GM12875 (cell line): Measurements from ENCODE around the gene SART1.

ENCODE experiments used
- H3K4me3 ChIP-seq: one replicate; pipeline ENCODE4 v1.5.1; 2011; ENCODE audit warnings: low read depth, low read length, control low read depth
- CTCF ChIP-seq: IDR thresholded peaks from 2 replicates; pipeline ENCODE4 v1.5.1; 2011; ENCODE audit warnings: low read depth, mild to moderate bottlenecking, control low read depth, inconsistent platforms, low read length, moderate library complexity, borderline replicate concordance; ENCODE audit not compliant: insufficient read depth

SART1 gene

GRCh38 chr11:65977621-65978390 is 16.3 kb downstream of the SART1 start:
- no peak overlapping the region for H3K4me3 ChIP-seq
- TF ChIP-seq CTCF, result no peak

- no peak overlapping the region for H3K4me3 ChIP-seq
These were observed 17.1 kb downstream of the SART1 start for GRCh38 chr11:65978391-65979238.

GRCh38 chr11:65979261-65979759 is 17.8 kb downstream of the SART1 start:
- H3K4me3 ChIP-seq, result no peak overlapping the region
- no peak for TF ChIP-seq CTCF

More at GRCh38 chr11:65978391-65979238, 17.1 kb downstream of the SART1 start:
- no peak for TF ChIP-seq CTCF

GRCh38 chr11:65981101-65981740 is 19.7 kb downstream of the SART1 start:
- no peak overlapping the region for H3K4me3 ChIP-seq
- no peak for TF ChIP-seq CTCF

GRCh38 chr11:65981972-65982823 is 20.7 kb downstream of the SART1 start:
- TF ChIP-seq CTCF, result no peak
- H3K4me3 ChIP-seq, result no peak overlapping the region

GRCh38 chr11:65982824-65983588 is 21.5 kb downstream of the SART1 start:
- no peak for TF ChIP-seq CTCF
- no peak overlapping the region for H3K4me3 ChIP-seq
